ENCODE results near the gene TNNT3. TPM values are rescaled to one million over a fixed set of nuclear protein-coding genes. Genes with fewer than 3 reads are reported as not detected.
A peak's percentile ranks its signal among the peaks of the same experiment; 100 is the strongest.

The TNNT3 gene
- total RNA-seq, 1 donor from 2014 or later, result 1.3 TPM

DNA sequence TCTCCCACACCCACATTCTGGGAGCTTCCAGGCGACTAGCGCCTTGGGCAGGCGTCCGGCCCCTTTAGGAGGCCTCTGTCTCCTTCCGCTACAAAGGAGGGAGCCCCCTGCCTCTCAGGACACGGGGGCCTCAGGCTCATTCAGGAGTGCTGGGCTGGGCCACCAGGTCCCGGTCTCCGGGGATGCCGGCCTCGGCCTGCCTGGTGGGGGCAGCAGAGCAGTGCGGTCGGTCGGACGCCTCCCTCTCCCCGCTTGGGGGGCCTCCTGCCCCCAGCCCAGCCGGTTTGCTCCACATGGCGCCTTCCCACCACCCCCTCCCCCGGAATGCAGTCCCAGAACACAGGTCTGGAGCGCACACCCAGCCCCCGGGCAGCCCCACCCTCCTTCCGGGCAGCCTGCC is 49.5 kb downstream of the TNNT3 start:
- no peaks in the 10 kb centered on the region for H3K27me3 Mint-ChIP-seq (ENCODE audit: low read depth)
- TF ChIP-seq, protein P1, sequence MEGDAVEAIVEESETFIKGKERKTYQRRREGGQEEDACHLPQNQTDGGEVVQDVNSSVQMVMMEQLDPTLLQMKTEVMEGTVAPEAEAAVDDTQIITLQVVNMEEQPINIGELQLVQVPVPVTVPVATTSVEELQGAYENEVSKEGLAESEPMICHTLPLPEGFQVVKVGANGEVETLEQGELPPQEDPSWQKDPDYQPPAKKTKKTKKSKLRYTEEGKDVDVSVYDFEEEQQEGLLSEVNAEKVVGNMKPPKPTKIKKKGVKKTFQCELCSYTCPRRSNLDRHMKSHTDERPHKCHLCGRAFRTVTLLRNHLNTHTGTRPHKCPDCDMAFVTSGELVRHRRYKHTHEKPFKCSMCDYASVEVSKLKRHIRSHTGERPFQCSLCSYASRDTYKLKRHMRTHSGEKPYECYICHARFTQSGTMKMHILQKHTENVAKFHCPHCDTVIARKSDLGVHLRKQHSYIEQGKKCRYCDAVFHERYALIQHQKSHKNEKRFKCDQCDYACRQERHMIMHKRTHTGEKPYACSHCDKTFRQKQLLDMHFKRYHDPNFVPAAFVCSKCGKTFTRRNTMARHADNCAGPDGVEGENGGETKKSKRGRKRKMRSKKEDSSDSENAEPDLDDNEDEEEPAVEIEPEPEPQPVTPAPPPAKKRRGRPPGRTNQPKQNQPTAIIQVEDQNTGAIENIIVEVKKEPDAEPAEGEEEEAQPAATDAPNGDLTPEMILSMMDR (IDR thresholded peaks at IDR 0.05), result no peak
- DNase-seq (ENCODE audit: low spot score), result no peak
- no peak overlapping the region for H3K27ac Mint-ChIP-seq (ENCODE audit: unreplicated experiment)
- H3K4me3 Mint-ChIP-seq (ENCODE audit: unreplicated experiment), result no peak overlapping the region
- no peaks in the 10 kb centered on the region for H3K9me3 Mint-ChIP-seq (ENCODE audit: low read depth)
- H3K4me1 Mint-ChIP-seq (ENCODE audit: low read depth), result no peaks in the 10 kb centered on the region
- H3K36me3 Mint-ChIP-seq (ENCODE audit: low read depth), result no peaks in the 10 kb centered on the region

DNA sequence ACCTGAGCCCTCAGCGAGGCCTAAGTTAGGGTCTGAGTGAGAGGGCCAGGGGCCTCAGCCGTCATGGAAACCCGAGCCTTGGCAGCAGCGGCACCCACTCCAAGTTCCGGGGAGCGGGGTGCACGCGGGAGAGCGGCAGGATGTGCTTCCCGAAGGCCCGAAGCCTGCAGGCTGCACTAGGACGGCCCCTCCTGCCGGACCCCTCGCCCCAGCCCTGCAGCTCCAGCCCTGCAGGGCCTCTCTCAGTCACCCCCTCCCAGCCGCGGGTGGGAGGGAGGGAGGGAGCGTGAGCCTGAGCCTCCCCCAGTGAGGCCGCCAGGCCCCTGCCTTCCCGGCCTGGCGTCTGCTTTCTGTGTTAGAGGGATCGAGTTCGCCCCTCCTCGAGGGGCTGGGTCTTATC is 50.3 kb downstream of the TNNT3 start:
- no peaks in the 10 kb centered on the region for H3K4me1 Mint-ChIP-seq (ENCODE audit: low read depth)
- TF ChIP-seq, protein P1 (IDR thresholded peaks at IDR 0.05), result no peak

DNA sequence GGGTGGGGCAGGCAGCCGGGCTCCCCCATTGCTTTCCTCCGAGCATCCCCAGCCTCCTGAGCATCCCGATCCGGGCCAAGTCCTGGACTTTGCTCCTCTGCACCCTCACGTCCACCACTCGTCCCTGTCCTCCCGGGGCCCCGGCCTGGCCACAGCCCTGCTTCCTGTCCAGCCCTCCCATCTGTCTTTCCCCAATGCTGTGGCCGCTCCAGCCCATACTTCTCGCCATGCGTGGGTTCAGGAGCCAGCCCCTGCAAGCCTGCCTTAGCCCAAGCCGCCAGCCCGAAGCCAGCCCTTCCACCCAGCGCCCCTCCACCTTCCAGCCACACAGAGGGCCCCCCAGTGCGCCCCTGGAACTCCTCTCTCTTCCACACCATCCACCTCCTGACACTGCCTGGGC is 51.5 kb downstream of the TNNT3 start:
- H3K27ac Mint-ChIP-seq (ENCODE audit: unreplicated experiment), result no peak overlapping the region
- H3K9me3 Mint-ChIP-seq (ENCODE audit: low read depth), result no peaks in the 10 kb centered on the region
- no peaks in the 10 kb centered on the region for H3K27me3 Mint-ChIP-seq (ENCODE audit: low read depth)
- peak; percentile 12 for DNase-seq (ENCODE audit: low spot score)
- H3K4me3 Mint-ChIP-seq (ENCODE audit: unreplicated experiment), result no peak overlapping the region
- H3K4me1 Mint-ChIP-seq (ENCODE audit: low read depth), result no peaks in the 10 kb centered on the region
- TF ChIP-seq, protein P1 (IDR thresholded peaks at IDR 0.05), result no peak
- H3K36me3 Mint-ChIP-seq (ENCODE audit: low read depth), result no peaks in the 10 kb centered on the region

More for the DNA sequence above, 50.3 kb downstream of the TNNT3 start:
- H3K4me3 Mint-ChIP-seq (ENCODE audit: unreplicated experiment), result no peak overlapping the region
- H3K9me3 Mint-ChIP-seq (ENCODE audit: low read depth), result no peaks in the 10 kb centered on the region
- no peaks in the 10 kb centered on the region for H3K27me3 Mint-ChIP-seq (ENCODE audit: low read depth)
- H3K36me3 Mint-ChIP-seq (ENCODE audit: low read depth), result no peaks in the 10 kb centered on the region
- H3K27ac Mint-ChIP-seq (ENCODE audit: unreplicated experiment), result no peak overlapping the region
- no peak for DNase-seq (ENCODE audit: low spot score)

DNA sequence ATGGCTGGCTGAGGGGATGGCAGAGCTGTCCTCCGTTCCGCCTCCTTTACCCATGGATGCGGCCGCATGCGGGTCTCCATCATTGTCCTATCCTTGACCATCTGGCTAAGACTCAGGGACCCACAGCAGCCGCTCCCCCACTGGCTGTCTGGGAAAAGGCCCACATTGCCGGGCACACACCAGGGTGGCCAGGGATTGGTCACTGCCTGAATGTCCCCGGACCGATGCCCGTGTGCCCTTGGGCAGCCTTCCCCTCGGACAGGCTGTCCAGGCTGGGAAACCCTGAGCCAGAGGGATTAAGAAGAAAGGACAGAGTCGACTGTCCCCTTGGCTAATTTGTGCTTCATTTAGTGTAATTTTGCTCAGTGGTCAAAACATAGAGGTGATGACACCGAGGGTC is 55.7 kb downstream of the TNNT3 start:
- DNase-seq (ENCODE audit: low spot score), result no peak
- no peaks in the 10 kb centered on the region for H3K36me3 Mint-ChIP-seq (ENCODE audit: low read depth)
- no peak overlapping the region for H3K4me3 Mint-ChIP-seq (ENCODE audit: unreplicated experiment)
- H3K9me3 Mint-ChIP-seq (ENCODE audit: low read depth), result no peaks in the 10 kb centered on the region
- H3K27me3 Mint-ChIP-seq (ENCODE audit: low read depth), result no peaks in the 10 kb centered on the region
- TF ChIP-seq, protein P1 (IDR thresholded peaks at IDR 0.05), result no peak
- H3K4me1 Mint-ChIP-seq (ENCODE audit: low read depth), result no peaks in the 10 kb centered on the region
- no peak overlapping the region for H3K27ac Mint-ChIP-seq (ENCODE audit: unreplicated experiment)

DNA sequence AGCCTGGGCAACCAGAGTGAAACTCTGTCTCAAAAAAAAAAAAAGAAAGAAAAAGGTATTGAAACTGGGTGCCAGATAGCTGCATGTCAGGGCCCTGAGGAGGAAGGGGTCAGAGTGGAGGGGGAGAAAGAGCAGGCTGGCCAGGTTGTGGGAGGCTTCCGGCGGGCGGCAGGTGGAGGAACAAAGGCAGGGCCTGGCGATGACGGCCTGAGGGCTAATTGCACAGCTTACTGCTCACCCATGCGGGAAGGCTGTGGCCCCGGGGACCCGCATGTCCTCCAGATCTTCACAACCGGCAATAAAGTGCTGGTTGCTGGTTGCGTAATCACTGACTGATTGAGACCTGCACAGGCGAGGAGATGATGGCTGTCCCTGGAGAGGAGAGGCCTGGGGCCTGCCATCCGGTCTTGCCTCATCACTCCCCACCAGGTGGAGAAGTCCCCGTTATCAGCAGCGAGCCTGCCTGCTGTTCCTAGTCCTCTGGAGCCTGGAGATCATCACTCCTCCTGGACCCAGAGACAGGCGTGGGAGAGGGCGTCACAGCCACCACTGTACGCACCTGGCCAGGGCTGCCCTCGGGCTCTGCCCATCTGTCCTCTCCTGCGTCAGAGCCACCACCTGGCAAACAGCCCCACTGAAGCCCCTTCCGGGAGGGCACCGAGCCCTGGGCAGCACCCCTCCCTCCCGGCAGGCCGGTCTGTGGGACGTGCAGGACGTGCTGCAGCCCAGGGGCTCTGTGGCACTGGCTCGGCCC is 59.4 kb downstream of the TNNT3 start:
- no peaks in the 10 kb centered on the region for H3K4me1 Mint-ChIP-seq (ENCODE audit: low read depth)
- H3K9me3 Mint-ChIP-seq (ENCODE audit: low read depth), result no peaks in the 10 kb centered on the region
- H3K27ac Mint-ChIP-seq (ENCODE audit: unreplicated experiment), result no peak overlapping the region
- no peaks in the 10 kb centered on the region for H3K27me3 Mint-ChIP-seq (ENCODE audit: low read depth)
- TF ChIP-seq, protein P1 (IDR thresholded peaks at IDR 0.05), result no peak
- H3K4me3 Mint-ChIP-seq (ENCODE audit: unreplicated experiment), result no peak overlapping the region
- DNase-seq (ENCODE audit: low spot score), result no peak
- H3K36me3 Mint-ChIP-seq (ENCODE audit: low read depth), result no peaks in the 10 kb centered on the region
